T-helper 1 cell (primary cell): Measurements from ENCODE around the gene OSGIN1.

Source experiments
- DNase-seq, 5 donors: peaks; one replicate each; pipeline ENCODE4 v3.0.0-alpha.2; 2012 to 2020

OSGIN1 gene

DNA sequence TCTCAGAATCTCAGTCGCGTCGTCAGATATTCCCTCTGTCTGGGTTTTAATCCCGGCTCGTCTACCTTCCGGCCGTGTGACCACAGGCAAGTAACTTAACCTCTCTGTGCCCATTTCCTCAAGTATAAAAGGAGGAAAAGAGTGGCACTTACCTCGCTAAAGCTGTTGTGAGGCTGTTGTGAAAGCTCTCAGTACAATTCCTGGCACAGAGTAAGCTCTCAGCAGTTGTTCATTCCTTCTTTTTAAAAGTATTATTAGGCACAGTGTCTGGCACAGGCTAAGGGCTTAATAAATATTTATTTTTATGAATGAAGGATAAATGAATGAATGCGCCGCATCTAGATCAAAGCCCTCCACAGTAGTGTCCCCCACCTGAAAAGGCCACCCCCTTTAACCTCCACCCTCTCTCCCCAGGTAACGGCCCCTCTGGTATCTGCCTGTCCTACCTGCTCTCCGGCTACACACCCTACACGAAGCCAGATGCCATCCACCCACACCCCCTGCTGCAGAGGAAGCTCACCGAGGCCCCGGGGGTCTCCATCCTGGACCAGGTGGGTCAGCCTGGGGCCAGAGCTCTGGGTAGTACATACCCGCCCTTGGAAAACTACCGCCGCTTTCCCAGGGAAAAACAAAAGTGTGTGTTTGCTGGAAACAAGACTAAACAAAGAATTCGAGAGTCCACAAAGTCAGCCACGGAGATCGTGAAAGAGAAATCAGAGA, 6.0 kb downstream of the OSGIN1 start:
- no peak for DNase-seq

DNA sequence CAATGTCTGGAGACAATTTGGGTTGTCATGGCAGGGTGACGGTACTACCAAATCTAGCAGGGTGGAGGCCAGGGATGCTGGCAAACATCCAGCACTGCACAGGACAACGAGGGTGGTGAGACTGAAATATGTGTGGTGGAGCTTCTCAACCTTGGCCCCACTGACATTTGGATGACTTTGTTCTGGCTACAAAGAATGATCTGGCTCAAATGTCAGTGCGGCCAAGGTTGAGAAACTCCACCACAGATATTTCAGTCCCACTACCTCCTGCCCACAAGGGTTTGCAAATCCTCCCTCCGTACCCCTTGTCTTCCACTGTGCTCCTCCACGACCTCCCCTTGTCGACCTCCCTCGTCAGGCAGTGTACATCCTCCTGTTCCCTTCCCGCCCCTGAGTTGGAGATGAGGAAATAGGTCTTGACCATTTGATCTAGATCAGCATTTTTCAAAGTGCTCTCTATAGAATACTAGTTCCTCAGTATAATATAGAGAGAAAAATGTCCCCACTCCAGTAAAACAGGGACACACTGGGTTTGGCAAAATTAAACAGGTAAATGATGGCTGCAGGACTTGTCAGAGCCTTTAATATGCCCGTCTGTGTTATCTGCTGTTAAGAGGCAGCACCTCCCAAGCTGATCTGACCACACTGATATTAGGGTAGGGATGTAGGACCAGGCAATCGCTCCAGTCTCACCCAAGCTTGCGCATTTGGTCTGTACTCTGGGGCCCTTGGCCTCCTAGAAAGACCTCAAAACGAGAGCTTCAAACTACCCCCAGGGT, 6.8 kb downstream of the OSGIN1 start:
- DNase-seq = no peak

DNA sequence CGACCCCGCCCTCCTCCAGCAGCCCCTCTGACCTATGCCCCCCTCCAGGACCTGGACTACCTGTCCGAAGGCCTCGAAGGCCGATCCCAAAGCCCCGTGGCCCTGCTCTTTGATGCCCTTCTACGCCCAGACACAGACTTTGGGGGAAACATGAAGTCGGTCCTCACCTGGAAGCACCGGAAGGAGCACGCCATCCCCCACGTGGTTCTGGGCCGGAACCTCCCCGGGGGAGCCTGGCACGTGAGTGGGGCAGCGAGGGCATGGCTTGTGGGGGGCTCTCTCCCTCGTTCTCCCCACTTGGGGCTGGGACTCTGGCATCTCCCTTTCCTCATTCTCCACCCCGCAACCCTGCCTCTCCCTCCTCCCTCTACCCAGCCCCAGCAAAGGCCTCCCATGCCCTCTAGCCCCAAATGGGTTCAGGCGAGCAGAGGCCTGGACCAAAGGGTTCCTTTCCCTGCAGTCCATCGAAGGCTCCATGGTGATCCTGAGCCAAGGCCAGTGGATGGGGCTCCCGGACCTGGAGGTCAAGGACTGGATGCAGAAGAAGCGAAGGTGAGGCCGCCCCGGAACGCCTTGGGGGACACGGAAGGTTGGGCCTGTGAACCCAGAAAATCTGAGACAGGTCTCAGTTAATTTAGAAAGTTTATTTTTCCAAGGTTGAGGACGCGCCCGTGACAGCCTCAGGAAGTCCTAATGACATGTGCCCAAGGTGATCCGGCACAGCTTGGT, 7.6 kb downstream of the OSGIN1 start:
- DNase-seq = no peak

DNA sequence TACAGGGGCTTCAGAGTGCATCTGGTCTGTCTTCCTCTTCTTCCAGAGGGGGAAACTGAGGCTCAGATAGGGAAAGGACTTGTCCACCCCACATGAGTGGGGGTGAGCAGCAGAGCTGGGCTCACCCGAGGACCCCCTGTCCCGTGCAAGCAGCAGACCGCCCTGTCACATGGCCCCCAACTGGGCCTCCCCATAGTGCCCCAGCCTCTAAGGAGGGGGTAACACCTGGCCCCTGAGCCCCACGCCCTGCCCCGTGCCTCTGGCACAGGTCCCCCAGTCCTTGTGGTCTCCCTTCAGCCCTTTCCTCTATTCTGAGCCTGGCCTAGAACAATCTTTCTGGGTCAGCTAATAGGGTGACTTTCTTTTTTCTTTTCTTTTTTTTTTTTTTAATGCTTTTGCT, 8.6 kb downstream of the OSGIN1 start:
- no peak for DNase-seq

DNA sequence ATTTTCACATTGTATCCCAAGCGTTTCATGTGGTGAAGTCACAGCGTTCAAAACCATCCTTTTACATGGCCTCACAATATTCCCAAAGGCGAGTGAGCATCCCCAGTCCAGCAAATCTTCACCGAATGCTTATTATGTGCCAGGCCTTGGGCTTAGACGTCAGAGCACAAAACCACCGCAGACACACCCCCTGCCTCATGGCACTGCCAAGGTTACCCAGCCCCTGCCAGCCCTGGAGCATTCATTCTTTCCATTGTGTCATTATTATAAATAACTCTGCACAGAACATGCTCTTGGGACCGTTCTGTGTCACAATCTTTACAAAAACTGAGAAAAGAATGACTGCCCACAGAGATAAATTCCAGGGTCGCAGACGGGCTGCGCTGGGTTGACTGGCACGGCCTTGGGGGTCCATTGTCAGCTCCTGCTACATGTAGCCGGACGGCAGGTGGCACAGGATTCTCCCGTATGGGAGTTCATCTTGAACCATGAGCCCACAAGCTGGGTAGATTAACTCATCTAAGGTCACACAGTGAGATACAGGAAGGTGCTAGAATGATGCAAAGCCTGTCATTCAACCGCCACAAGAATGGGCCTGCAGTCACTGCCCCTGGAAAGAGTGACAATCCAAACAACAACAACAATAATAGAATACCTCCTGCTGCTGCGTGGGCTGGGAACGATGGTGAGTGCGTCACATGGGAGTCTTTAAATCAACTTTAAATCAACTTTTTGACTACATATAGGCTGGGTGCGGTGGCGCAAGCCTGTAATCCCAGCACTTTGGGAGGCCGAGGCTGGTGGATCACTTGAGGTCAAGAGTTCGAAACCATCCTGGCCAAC, 10.5 kb downstream of the OSGIN1 start:
- no peak for DNase-seq

DNA sequence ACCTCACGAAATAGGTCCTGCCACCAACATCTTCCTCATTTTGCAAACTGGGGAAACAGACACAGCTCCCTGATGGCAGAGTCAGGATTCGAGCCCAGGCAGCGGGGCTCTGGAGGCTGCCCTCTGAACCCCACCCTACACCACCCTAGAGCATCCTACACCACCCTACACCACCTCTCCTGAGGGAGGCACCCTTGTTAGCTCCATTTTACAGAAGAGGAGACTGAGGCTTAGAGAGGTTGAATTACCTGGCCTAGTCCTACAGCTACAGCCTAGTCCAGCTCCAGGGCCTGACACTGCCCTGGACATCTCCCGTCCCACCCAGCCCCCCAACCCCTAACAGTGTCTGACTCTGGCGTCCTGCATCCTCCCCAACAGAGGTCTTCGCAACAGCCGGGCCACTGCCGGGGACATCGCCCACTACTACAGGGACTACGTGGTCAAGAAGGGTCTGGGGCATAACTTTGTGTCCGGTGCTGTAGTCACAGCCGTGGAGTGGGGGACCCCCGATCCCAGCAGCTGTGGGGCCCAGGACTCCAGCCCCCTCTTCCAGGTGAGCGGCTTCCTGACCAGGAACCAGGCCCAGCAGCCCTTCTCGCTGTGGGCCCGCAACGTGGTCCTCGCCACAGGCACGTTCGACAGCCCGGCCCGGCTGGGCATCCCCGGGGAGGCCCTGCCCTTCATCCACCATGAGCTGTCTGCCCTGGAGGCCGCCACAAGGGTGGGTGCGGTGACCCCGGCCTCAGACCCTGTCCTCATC, 11.8 kb downstream of the OSGIN1 start:
- no peak for DNase-seq

DNA sequence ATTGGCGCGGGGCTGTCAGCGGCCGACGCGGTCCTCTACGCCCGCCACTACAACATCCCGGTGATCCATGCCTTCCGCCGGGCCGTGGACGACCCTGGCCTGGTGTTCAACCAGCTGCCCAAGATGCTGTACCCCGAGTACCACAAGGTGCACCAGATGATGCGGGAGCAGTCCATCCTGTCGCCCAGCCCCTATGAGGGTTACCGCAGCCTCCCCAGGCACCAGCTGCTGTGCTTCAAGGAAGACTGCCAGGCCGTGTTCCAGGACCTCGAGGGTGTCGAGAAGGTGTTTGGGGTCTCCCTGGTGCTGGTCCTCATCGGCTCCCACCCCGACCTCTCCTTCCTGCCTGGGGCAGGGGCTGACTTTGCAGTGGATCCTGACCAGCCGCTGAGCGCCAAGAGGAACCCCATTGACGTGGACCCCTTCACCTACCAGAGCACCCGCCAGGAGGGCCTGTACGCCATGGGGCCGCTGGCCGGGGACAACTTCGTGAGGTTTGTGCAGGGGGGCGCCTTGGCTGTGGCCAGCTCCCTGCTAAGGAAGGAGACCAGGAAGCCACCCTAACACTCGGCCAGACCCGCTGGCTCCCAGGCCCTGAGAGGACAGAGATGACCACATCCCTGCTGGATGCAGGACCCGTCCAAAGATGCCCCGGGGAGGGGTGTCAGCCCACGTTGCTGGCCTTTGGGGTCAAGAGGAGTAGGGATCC, 12.6 kb downstream of the OSGIN1 start:
- DNase-seq = no peak

DNA sequence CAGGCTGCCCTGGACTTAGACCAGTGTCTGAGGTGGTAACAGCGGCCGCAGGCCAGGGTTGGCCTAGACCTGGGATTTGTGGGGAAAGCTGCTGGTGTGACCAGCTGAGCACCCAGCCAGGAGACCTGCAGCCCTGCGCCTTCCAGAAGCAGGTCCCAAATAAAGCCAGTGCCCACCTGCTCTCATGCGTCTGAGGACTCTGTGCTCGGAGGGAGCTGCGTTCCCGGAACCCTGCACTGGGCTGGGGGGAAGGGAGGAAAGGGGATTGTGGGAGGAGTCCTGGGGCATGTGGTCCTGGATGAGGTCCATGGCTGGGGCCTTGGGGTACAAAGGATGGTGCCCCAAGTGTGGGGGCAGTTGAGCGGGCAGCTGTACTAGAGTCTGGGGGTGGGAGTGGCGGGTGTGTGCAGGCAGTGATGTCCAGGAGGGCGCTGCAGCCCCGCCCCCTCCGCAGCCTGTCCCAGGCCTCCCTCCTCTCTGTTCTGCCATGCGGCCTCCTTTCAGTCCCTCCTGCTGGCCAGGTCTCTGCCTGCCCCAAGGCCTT, 13.2 kb downstream of the OSGIN1 start:
- no peak for DNase-seq

DNA sequence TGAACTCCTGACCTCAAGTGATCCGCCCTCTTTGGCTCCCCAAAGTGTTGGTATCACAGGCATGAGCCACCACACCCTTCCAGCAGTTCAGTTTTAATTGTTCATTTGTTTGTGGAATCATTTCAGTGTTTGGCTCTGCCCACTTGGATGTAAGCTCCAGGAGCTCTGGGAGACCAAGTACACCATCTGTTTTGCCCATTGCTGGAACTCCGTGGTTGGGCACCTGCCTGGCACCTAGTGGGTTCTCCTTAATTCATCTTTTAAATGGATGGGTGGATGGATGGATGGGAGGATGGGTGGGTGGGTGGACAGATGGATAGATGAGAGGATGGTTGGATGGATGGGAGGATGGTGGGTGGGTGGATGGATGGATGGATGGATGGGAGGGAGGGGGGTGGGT, 14.1 kb downstream of the OSGIN1 start:
- no peak for DNase-seq

DNA sequence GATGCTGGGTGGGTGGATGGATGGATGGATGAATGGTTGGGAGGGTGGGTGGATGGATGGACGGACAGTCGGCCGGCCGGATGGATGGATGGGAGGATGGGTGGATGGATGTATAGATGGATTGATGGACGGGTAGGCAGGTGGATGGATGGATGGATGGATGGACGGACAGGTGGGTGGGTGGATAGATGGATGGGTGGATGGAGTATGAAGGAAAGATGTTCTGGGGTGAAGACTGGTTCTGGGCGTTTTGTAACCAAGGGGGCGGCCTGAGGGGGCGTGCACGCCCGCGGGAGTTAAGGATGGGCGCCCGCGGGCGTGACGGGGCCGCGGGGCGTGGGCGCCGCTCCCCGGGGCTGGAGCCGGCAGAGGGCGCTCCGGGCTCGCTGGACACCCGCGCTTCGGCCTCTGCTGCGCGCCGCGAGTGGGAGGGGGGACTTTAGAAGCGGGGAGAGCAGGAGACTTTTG, 14.8 kb downstream of the OSGIN1 start, which contains the start of gene NECAB2:
Gene NECAB2 (plus strand): TSS at position 407 of the 468 bp plus-strand sequence. CDS start 405 bp downstream, outside the sequence.
- no peak for DNase-seq

DNA sequence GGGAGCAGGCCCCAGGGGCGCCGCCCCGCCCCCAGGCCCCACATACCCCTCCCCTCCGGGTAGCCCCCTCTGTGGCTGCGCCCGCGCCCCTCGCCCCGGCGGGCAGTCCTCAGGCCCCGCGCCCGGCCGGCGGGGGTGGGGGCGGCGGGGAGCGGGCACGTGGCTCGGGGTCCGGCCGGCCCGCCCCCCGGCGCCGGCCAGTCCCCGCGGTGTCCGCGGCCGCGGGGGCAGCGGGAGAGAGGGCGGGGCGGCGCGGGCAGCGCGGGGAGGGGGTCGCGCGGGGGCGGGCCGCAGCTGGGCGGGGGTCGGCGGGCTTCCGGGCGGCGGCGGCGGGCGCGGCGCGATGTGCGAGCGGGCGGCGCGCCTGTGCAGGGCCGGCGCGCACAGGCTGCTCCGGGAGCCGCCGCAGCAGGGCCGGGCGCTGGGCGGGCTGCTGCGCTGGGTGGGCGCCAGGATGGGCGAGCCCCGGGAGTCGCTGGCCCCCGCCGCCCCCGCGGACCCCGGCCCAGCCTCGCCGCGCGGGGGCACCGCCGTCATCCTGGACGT, 15.3 kb downstream of the OSGIN1 start:
- DNase-seq = no peak

DNA sequence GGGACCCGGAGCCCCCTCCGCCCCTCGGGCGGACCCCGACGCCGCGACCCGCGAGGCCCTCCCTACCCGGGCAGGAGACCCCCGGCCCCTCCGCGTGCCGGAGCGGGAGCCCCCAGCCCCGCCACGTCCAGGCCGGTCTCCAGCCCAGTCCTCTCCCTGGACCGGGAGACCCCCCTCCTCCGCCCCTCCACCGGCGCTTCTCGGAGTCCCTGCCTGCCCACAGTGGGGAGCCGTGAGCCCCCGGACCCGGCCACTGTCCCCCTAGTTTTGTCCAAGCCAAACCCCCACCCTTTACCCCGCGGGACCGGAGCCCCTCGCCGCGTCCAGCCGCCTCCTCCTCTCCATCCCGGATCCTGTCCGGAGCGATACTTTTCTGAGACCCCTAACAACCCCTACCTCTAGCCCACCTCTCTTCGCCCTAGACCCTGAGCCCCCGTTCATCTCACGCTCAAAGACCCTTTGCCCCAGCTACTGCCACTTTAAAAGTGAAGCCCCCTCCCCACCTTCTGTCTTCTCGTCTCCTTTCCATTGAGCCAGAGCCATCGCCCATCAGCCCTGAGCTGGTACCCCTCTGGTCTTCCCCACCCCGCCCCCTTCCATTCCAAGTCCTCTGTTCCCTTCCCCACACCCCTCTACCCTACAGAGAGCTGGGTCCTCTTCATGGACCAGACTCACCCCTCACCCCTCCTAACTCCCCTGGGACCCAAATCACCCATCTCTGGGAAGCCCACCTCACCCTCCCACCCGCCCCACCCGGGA, 16.0 kb downstream of the OSGIN1 start:
- no peak for DNase-seq

DNA sequence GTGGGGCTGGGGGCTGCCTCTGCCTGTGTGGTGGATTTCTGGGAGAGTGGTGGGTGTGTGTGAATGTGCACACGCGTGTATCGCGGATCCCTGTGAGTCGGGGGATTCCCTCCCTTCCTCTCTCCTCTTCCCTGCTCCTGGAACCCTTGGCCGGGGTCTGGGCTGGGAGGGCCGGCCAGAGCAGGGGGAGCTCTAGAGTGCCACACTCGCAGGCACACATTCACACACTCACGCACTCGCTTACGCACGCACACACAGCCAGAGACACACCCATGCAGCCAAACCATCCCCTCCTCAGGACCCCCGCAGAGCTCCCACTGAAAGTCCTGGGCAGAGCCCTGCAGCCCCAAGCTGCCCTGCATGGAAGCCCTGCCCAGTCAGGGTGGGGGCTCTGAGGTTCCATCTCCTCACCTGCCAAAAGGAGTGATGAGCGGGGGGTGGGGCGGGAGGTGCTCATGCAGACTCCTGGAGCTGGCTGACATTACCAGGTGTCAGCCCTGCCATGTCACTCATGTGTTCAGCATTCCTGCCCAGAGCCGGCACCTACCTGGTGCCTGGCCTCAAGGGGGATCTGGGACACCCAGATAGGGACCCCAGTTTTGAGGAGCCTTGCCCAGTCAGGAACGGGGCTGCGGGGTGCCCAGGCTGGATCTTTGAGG, 16.9 kb downstream of the OSGIN1 start:
- DNase-seq = no peak

DNA sequence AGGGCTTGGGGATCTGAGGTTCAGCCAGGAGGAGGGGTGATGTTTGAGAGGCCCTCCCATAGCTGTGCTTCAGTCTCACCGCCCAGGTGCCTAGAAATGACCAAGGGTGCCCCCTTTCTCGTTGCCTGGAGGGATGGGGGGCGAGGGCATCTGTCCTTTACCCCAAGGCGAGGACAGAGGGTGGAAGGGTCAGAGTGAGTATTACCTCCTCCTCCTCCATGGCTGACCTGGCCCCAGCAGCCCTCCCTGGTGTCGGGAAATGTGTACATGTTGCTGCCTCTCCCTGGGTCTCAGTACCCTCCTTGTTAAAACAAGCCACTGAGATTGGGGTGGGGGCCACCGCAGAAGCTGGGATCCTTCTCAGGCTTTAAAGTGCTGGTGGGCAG, 17.4 kb downstream of the OSGIN1 start:
- DNase-seq = no peak

DNA sequence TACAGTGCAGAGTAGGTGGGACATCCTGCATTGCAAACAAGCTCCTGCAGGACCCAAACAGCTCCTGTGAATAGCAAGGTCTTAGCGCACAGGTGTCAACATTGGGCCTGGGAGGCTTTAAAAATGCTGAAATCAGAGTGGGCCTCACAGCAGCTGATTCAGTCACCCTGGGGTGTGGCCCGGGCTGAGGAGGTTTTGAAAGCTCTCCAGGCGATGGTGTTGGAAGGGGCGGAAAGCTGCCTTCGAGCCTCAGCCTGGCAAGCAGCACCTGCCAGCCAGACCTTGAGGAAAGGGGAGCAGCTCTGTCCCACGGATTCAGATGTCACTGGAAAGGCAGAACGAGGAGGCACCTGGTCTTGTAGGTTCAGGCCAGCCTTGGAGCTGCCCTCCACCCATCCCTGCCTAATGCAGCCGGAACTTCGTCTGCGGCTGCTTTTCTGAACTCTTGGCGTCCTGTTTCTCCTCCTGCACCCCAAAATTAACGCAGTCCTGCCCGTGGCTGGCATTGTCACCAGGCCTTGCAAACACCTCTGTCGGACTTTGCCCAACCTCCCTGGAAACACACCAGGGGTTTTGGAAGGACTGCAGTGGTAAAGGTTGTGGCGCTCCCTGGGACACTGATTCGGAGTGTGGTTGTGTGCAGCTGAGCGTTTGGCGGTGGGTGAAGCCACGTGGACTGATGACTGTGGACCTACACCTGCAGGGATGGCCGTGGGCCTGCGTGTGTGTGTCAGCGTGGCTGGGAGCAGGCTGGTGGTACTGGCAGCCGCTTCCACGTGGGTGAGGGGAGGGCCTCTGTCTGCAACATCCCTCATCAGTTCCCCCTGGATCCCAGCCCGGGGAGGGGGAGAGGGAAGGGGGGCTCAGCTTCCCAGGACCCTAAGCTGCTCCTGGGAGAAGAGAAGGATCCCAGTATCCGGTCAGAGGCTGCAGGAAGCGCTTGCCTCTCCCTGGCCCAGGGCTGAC, 18.4 kb downstream of the OSGIN1 start:
- no peak for DNase-seq

DNA sequence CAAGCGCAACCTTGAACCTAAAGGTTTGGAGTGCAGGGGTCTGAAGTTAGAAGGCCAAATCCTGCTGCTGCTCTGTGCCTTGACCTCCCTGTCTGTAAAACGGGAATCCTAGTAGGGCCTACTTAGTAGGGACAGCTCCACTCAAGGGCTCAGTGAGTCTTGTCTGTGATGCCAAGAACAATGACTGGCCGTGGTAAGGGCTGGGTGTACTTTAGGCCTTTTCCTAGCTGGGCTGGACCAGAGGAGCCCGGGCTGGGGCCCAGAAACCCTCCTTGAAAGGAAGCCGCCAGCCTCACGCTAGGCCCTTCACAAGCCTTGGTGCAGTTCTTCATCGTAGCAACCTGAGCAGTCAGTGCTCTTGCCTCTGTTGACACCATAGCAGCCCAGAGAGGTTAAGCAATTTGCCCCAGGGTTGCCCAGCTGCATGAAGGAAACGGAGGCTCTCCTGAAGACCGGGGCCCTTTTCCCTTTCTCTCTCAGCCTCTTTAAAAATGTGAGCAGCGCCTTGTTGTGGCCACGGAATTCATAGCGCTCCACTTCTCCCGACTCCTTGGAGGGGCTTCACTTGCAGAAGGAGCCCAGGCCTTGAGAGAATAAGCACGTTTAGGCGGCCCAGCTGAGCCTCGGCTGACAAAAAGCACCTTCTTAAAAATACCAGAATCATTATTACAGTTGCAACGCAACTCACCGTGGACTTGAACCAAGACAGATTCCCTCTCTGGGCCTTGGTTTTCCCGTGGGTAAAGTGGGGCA, 19.4 kb downstream of the OSGIN1 start:
- no peak for DNase-seq

DNA sequence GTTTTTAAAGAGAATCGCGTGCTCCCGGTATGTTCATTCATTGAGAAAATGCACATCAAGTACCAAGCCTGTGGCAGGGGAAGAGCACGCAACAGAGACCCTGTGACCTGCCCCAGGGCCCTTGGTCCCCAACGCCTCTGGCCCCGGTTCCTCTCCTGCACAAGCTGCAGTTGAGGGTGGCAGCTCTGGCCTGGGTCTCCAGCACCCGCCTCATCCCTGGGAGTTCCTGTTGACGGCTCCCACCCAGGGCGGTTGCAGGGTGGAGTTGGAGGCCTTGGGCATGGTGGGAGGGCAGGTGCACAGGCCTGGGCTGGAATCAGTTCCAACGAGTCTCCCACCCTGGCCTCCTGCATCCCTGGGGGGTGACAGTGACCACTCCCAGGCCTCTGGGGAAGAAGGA, 20.0 kb downstream of the OSGIN1 start:
- no peak for DNase-seq
